Body of pancreas (tissue), 4 donors: Measurements from ENCODE around the gene ROBO1.

Experiments used
- POLR2A ChIP-seq, 3 donors: fragments of 450-650 bp; IDR thresholded peaks; one replicate each; pipeline ENCODE4 v1.6.1; 2016; ENCODE audit warnings: antibody characterized with exemption in 3 of 3, mild to moderate bottlenecking in 2 of 3
- TF ChIP-seq, protein P1 (sequence below), 7 experiments: fragments of 450-650 bp in 4 of 7; fragments of 200-600 bp in 3 of 7; sonication (generic) in 3 of 7; IDR thresholded peaks; one replicate each; pipeline ENCODE4 v1.5.1; 2016 to 2019; ENCODE audit warnings: antibody characterized with exemption in 7 of 7

DNA sequence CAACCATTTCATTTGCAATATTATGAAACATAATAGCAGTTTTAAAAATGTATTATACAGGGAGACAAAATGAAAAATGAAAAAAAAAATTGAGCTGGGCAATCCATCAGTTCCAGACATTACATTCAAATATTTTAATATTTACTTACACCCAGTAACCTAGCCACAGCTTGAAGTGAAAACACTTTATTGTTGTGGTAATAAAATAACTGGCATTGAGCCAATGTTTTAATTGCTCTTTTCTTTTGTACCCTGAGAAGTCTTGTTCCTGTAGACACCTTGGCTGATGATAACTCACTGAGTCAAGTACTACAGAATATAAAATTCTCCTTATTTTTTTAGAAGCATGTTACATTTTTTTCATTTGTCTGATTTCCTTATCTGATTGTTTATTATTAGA lies 180.6 kb downstream of the ROBO1 start:
- no peak for TF ChIP-seq POLR2A (IDR thresholded peaks at IDR 0.05)
- TF ChIP-seq, protein P1, sequence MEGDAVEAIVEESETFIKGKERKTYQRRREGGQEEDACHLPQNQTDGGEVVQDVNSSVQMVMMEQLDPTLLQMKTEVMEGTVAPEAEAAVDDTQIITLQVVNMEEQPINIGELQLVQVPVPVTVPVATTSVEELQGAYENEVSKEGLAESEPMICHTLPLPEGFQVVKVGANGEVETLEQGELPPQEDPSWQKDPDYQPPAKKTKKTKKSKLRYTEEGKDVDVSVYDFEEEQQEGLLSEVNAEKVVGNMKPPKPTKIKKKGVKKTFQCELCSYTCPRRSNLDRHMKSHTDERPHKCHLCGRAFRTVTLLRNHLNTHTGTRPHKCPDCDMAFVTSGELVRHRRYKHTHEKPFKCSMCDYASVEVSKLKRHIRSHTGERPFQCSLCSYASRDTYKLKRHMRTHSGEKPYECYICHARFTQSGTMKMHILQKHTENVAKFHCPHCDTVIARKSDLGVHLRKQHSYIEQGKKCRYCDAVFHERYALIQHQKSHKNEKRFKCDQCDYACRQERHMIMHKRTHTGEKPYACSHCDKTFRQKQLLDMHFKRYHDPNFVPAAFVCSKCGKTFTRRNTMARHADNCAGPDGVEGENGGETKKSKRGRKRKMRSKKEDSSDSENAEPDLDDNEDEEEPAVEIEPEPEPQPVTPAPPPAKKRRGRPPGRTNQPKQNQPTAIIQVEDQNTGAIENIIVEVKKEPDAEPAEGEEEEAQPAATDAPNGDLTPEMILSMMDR (IDR thresholded peaks at IDR 0.05): no peak
